Transverse colon (tissue), 4 donors: Measurements from ENCODE around the gene F11. TPM values are rescaled to one million over a fixed set of nuclear protein-coding genes. Genes with fewer than 3 reads are reported as not detected.
"Not testable (repeated sequence)": the region's sequence is repeated elsewhere in the genome, so short reads cannot be mapped to it uniquely, and the experiment has no call there.

Experiments used
- DNase-seq: peaks from one replicate; pipeline ENCODE4 v3.0.0-alpha.2; 2019
- H3K27ac ChIP-seq, 4 donors: fragments of 200-600 bp; sonication (generic); 2 replicates each; pipeline ENCODE4 v1.5.1; 2016 to 2018; ENCODE audit warnings: inconsistent platforms in 4 of 4
- H3K27me3 ChIP-seq: fragments of 200-600 bp; sonication (generic); 2 replicates; pipeline ENCODE4 v1.5.1; 2017; ENCODE audit warnings: inconsistent platforms
- H3K36me3 ChIP-seq, 4 donors: fragments of 200-600 bp; sonication (generic); 2 replicates each; pipeline ENCODE4 v1.5.1; 2017 to 2019; ENCODE audit warnings: inconsistent platforms in 4 of 4
- H3K4me1 ChIP-seq, 4 donors: fragments of 200-600 bp; sonication (generic); 2 replicates each; pipeline ENCODE4 v1.5.1; 2017 to 2020; ENCODE audit warnings: inconsistent platforms in 4 of 4
- H3K4me3 ChIP-seq, 4 donors: fragments of 200-600 bp; sonication (generic); 1 replicate in 1 of 4; 2 replicates in 3 of 4; pipeline versions ENCODE4 v1.5.1 to v1.6.1; 2017 to 2019; ENCODE audit warnings: inconsistent platforms in 4 of 4
- H3K9me3 ChIP-seq, 2 donors: fragments of 200-600 bp; sonication (generic); 2 replicates each; pipeline ENCODE4 v1.5.1; 2017 to 2019; ENCODE audit warnings: inconsistent platforms in 2 of 2
- EP300 ChIP-seq: sonication (generic); formaldehyde crosslinking; IDR thresholded peaks from one replicate; pipeline ENCODE4 v1.6.1; 2017; ENCODE audit warnings: antibody characterized with exemption, low read depth
- POLR2A ChIP-seq: fragments of 450-650 bp; IDR thresholded peaks from one replicate; pipeline ENCODE4 v1.6.1; 2016; ENCODE audit warnings: antibody characterized with exemption, mild to moderate bottlenecking, moderate library complexity
- POLR2AphosphoS5 ChIP-seq, 3 donors: sonication (generic); formaldehyde crosslinking; IDR thresholded peaks; one replicate each; pipeline ENCODE4 v1.6.1; 2016; ENCODE audit warnings: antibody characterized with exemption in 3 of 3
- WGBS, 2 donors: methylation state at CpG; one replicate each; pipeline ENCODE4 v1.1.5; 2018; ENCODE audit warnings: low coverage in 1 of 2; 5-methylcytosine and 5-hydroxymethylcytosine counted together
- in situ Hi-C, 4 donors: fragments of 200-750 bp; cut with MboI; loops; one replicate each; pipeline versions ENCODE4 v1.15.0 to v1.15.1; 2017; ENCODE audit warnings: low sequenced_read_pairs in 3 of 4, low pct_ligation_motif_present in 1 of 4, low pct_unique_long_range_greater_than_20kb in 1 of 4
- intact Hi-C: fragments of 100-400 bp; cut with DNase I; formaldehyde crosslinking; loops from one replicate; pipeline ENCODE4 v1.15.1; 2023; ENCODE audit warnings: low total_unique reads
- total RNA-seq, 4 donors: library from RNA; depleted of rRNA; stranded (reverse); fragments of >200 nt; gene quantifications; one replicate each; pipeline ENCODE4 v1.1.0, GENCODE V29; 2016
- TF ChIP-seq, protein P1 (sequence below), 5 experiments: fragments of 200-600 bp in 3 of 5; fragments of 450-650 bp in 2 of 5; sonication (generic) in 3 of 5; IDR thresholded peaks; 1 replicate in 2 of 5; 2 replicates in 3 of 5; pipeline ENCODE4 v1.5.1; 2016 to 2017; ENCODE audit warnings: antibody characterized with exemption in 5 of 5, inconsistent platforms in 3 of 5, mild to moderate bottlenecking in 2 of 5, moderate library complexity in 1 of 5

The F11 gene
- total RNA-seq, 4 donors from 2014 or later = not detected

- Histone ChIP-seq H3K36me3 (no peaks in the 10 kb centered on the region), H3K4me3 (no peak overlapping the region), H3K27me3 (no peaks in the 10 kb centered on the region), H3K9me3 (no peaks in the 10 kb centered on the region), H3K4me1 (no peaks in the 10 kb centered on the region), H3K27ac (no peak overlapping the region)
- TF ChIP-seq POLR2AphosphoS5 (IDR thresholded peaks at IDR 0.05) (no peak), POLR2A (no peak)
- in situ Hi-C loops = no loop called here
- DNase-seq = no peak
- 88 to 90% methylated on average over 5 of the region's 5 CpGs for WGBS, 2 donors
- intact Hi-C loops = no loop called here
These were observed 21.2 kb upstream of the F11 start for GRCh38 chr4:186244835-186245234.

GRCh38 chr4:186247062-186247752, 18.8 kb upstream of the F11 start:
- intact Hi-C loops, H3K9me3 ChIP-seq, H3K4me3 ChIP-seq, DNase-seq, H3K27ac ChIP-seq, H3K36me3 ChIP-seq, H3K27me3 ChIP-seq, H3K4me1 ChIP-seq, in situ Hi-C loops: not testable (repeated sequence)
- 87 to 91% methylated on average over 8 to 9 of the region's 9 CpGs for WGBS, 2 donors

GRCh38 chr4:186248643-186249042, 17.3 kb upstream of the F11 start:
- Histone ChIP-seq H3K27me3 (no peaks in the 10 kb centered on the region), H3K4me1 (no peaks in the 10 kb centered on the region), H3K36me3 (no peaks in the 10 kb centered on the region), H3K27ac (no peak overlapping the region), H3K9me3 (no peaks in the 10 kb centered on the region), H3K4me3 (no peak overlapping the region)
- in situ Hi-C loops (no loop called here), intact Hi-C loops (no loop called here)
- TF ChIP-seq POLR2AphosphoS5 (IDR thresholded peaks at IDR 0.05) (no peak), EP300 (no peak), POLR2A (no peak)
- TF ChIP-seq, protein P1, sequence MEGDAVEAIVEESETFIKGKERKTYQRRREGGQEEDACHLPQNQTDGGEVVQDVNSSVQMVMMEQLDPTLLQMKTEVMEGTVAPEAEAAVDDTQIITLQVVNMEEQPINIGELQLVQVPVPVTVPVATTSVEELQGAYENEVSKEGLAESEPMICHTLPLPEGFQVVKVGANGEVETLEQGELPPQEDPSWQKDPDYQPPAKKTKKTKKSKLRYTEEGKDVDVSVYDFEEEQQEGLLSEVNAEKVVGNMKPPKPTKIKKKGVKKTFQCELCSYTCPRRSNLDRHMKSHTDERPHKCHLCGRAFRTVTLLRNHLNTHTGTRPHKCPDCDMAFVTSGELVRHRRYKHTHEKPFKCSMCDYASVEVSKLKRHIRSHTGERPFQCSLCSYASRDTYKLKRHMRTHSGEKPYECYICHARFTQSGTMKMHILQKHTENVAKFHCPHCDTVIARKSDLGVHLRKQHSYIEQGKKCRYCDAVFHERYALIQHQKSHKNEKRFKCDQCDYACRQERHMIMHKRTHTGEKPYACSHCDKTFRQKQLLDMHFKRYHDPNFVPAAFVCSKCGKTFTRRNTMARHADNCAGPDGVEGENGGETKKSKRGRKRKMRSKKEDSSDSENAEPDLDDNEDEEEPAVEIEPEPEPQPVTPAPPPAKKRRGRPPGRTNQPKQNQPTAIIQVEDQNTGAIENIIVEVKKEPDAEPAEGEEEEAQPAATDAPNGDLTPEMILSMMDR (IDR thresholded peaks at IDR 0.05) = no peak
- no peak for DNase-seq
- WGBS, 2 donors = 50 to 67% methylated on average over 1 of the region's 1 CpG

GRCh38 chr4:186249785-186250754, 15.9 kb upstream of the F11 start:
- in situ Hi-C loops = no loop called here
- Histone ChIP-seq H3K9me3 (no peaks in the 10 kb centered on the region), H3K27ac (no peak overlapping the region), H3K4me3 (no peak overlapping the region), H3K36me3 (no peaks in the 10 kb centered on the region), H3K27me3 (no peaks in the 10 kb centered on the region), H3K4me1 (no peaks in the 10 kb centered on the region)
- 65 to 71% methylated on average over 7 to 8 of the region's 8 CpGs for WGBS, 2 donors
- no peak for DNase-seq
- no peak for TF ChIP-seq EP300
- TF ChIP-seq, protein P1 (IDR thresholded peaks at IDR 0.05) = no peak
- TF ChIP-seq POLR2A = no peak
- intact Hi-C loops = no loop called here

DNA sequence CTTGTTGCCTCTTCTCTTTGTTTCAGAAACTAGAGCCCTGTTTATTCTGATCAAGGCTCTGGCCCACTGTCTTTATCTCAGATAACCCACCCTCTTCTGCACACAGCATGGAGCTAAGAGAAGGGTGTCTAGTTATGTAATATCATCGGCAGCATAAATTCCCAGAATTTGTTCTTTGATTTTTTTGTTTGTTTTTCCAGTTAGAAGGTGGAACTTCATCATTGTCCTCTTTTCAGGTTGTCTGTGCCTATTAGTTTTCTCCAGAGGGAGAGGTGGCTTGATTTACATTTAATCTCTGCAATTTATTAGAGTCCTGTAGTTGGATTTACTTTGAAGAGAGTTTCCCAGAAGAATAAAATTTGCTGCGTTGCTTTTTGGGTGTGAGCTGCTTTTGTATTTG, 15.2 kb upstream of the F11 start:
- Histone ChIP-seq H3K4me1 (no peaks in the 10 kb centered on the region), H3K27ac (no peak overlapping the region), H3K27me3 (no peaks in the 10 kb centered on the region), H3K9me3 (no peaks in the 10 kb centered on the region), H3K36me3 (no peaks in the 10 kb centered on the region), H3K4me3 (no peak overlapping the region)
- no peak for DNase-seq
- in situ Hi-C loops (no loop called here), intact Hi-C loops (no loop called here)
- WGBS, 2 donors = 74 to 84% methylated on average over 2 of the region's 2 CpGs
- no peak for TF ChIP-seq POLR2A
- no peak for TF ChIP-seq POLR2AphosphoS5 (IDR thresholded peaks at IDR 0.05)
- TF ChIP-seq, protein P1 (IDR thresholded peaks at IDR 0.05) = no peak
- TF ChIP-seq EP300 = no peak
